RWPE2 (cell line): ENCODE results near the gene SLC12A3.

Experiments
- ATAC-seq: fragments of 200-7000 bp; cut with Tn5 transposase; 3 replicates; pipeline ENCODE4 v1.9.1; 2021; ENCODE audit warnings: low read depth
- DNase-seq: peaks from one replicate; pipeline ENCODE4 v3.0.0-alpha.2; 2020; ENCODE audit warnings: low spot score
- H3K27ac ChIP-seq: fragments of 450-650 bp; 2 replicates; pipeline ENCODE4 v1.5.1; 2017; ENCODE audit warnings: mild to moderate bottlenecking; ENCODE audit not compliant: poor library complexity, severe bottlenecking
- H3K27me3 ChIP-seq: fragments of 250-450 bp; sonication (Bioruptor Pico); 2 replicates; pipeline ENCODE4 v1.5.1; 2021; ENCODE audit warnings: mild to moderate bottlenecking, moderate library complexity; ENCODE audit not compliant: insufficient read depth, poor library complexity, severe bottlenecking
- H3K36me3 ChIP-seq: fragments of 250-450 bp; sonication (Bioruptor Pico); 2 replicates; pipeline ENCODE4 v1.5.1; 2020; ENCODE audit warnings: low read depth, mild to moderate bottlenecking, moderate library complexity
- H3K4me1 ChIP-seq: fragments of 250-450 bp; sonication (Bioruptor Pico); 2 replicates; pipeline ENCODE4 v1.5.1; 2021; ENCODE audit warnings: mild to moderate bottlenecking, moderate library complexity; ENCODE audit not compliant: insufficient read depth, poor library complexity, severe bottlenecking
- H3K4me3 ChIP-seq: fragments of 250-450 bp; sonication (Bioruptor Pico); 2 replicates; pipeline ENCODE4 v1.5.1; 2021; ENCODE audit warnings: mild to moderate bottlenecking, moderate library complexity; ENCODE audit not compliant: severe bottlenecking
- H3K9me3 ChIP-seq: fragments of 250-450 bp; sonication (Bioruptor Pico); 2 replicates; pipeline ENCODE4 v1.5.1; 2021; ENCODE audit warnings: mild to moderate bottlenecking, moderate library complexity; ENCODE audit not compliant: severe bottlenecking
- CTCF ChIP-seq: fragments of 450-650 bp; IDR thresholded peaks from one replicate; pipeline ENCODE4 v1.5.1; 2017; ENCODE audit warnings: mild to moderate bottlenecking, moderate library complexity; ENCODE audit not compliant: poor library complexity, severe bottlenecking

Gene SLC12A3

GRCh38 chr16:56964243-56965148 is 99.5 kb downstream of the SLC12A3 start:
- H3K4me3 ChIP-seq: no peak overlapping the region
- H3K27ac ChIP-seq: no peak overlapping the region

More at GRCh38 chr16:56964243-56965148, 99.5 kb downstream of the SLC12A3 start:
- Histone ChIP-seq H3K4me1 (peaks cover 8% of the 10 kb centered on the region), H3K36me3 (no peaks in the 10 kb centered on the region), H3K9me3 (peaks cover 3% of the 10 kb centered on the region), H3K27me3 (no peaks in the 10 kb centered on the region)
- peak; percentile 64 for TF ChIP-seq CTCF
- DNase-seq (no peak), ATAC-seq (peak; percentile 72)
